Measurements from ENCODE around the gene PRR23E. TPM values are rescaled to one million over a fixed set of nuclear protein-coding genes. Genes with fewer than 3 reads are reported as not detected.
A peak's percentile ranks its signal among the peaks of the same experiment; 100 is the strongest.

Gene PRR23E
- total and polyA plus RNA-seq, 4 donors: not detected

- Histone ChIP-seq H3K4me1 (ENCODE audit: control insufficient read depth in 5 of 5, insufficient read depth in 5 of 5, low read length in 5 of 5) (peaks cover 0 to 4% (median 0%) of the 10 kb centered on the region in 5 donors), H3K4me3 (no peak overlapping the region)
These were observed 35.9 kb downstream of the PRR23E start for GRCh38 chr3:127228866-127229265.

GRCh38 chr3:127233371-127233770 is 40.4 kb downstream of the PRR23E start:
- peaks cover 0 to 1% (median 0%) of the 10 kb centered on the region in 5 donors for H3K4me1 ChIP-seq (ENCODE audit: control insufficient read depth in 5 of 5, insufficient read depth in 5 of 5, low read length in 5 of 5)
- TF ChIP-seq CTCF (IDR thresholded peaks at IDR 0.05; ENCODE audit: control extremely low read depth, extremely low read depth): no peak
- H3K36me3 ChIP-seq (ENCODE audit: control insufficient read depth in 4 of 4, insufficient read depth in 4 of 4, low read length in 4 of 4): no peaks in the 10 kb centered on the region
- peak in 2 of 3 donors; percentile 30 to 43 for DNase-seq
- no peaks in the 10 kb centered on the region for H3K27me3 ChIP-seq (ENCODE audit: control insufficient read depth in 3 of 3, insufficient read depth in 3 of 3, low read length in 2 of 3)
- H3K9ac ChIP-seq (ENCODE audit: insufficient read depth in 1 of 2, low read length in 2 of 2): no peak overlapping the region
- H3K9me3 ChIP-seq (ENCODE audit: control insufficient read depth in 4 of 4, insufficient read depth in 3 of 4, low read length in 3 of 4): peaks cover 0 to 8% (median under 1%) of the 10 kb centered on the region in 4 donors
- H3K27ac ChIP-seq (ENCODE audit: low read depth in 1 of 2, low read length in 1 of 2): no peak overlapping the region
- ATAC-seq (ENCODE audit: insufficient read depth, low FRiP score): no peak
- 35% methylated on average over 3 of the region's 3 CpGs for WGBS, 2 donors
- no peak overlapping the region for H3K4me3 ChIP-seq

More at GRCh38 chr3:127228866-127229265, 35.9 kb downstream of the PRR23E start:
- DNase-seq (no peak), ATAC-seq (ENCODE audit: insufficient read depth, low FRiP score) (no peak)
- TF ChIP-seq CTCF (IDR thresholded peaks at IDR 0.05; ENCODE audit: control extremely low read depth, extremely low read depth): no peak
- 80 to 85% methylated on average over 2 of the region's 2 CpGs for WGBS, 2 donors
- Histone ChIP-seq H3K36me3 (ENCODE audit: control insufficient read depth in 4 of 4, insufficient read depth in 4 of 4, low read length in 4 of 4) (no peaks in the 10 kb centered on the region), H3K27ac (ENCODE audit: low read depth in 1 of 2, low read length in 1 of 2) (no peak overlapping the region), H3K9ac (ENCODE audit: insufficient read depth in 1 of 2, low read length in 2 of 2) (no peak overlapping the region), H3K9me3 (ENCODE audit: control insufficient read depth in 4 of 4, insufficient read depth in 3 of 4, low read length in 3 of 4) (peaks cover 0 to 17% (median under 1%) of the 10 kb centered on the region in 4 donors), H3K27me3 (ENCODE audit: control insufficient read depth in 3 of 3, insufficient read depth in 3 of 3, low read length in 2 of 3) (no peaks in the 10 kb centered on the region)

GRCh38 chr3:127234778-127235177 is 41.8 kb downstream of the PRR23E start:
- no peak for ATAC-seq (ENCODE audit: insufficient read depth, low FRiP score)
- TF ChIP-seq CTCF (IDR thresholded peaks at IDR 0.05; ENCODE audit: control extremely low read depth, extremely low read depth): no peak
- no peak overlapping the region for H3K4me3 ChIP-seq

GRCh38 chr3:127235706-127236105 is 42.8 kb downstream of the PRR23E start:
- peaks cover 0 to 1% (median 0%) of the 10 kb centered on the region in 5 donors for H3K4me1 ChIP-seq (ENCODE audit: control insufficient read depth in 5 of 5, insufficient read depth in 5 of 5, low read length in 5 of 5)
- no peak overlapping the region for H3K4me3 ChIP-seq
- no peak for TF ChIP-seq CTCF (IDR thresholded peaks at IDR 0.05; ENCODE audit: control extremely low read depth, extremely low read depth)
- no peak for ATAC-seq (ENCODE audit: insufficient read depth, low FRiP score)
- WGBS, 2 donors: 77 to 82% methylated on average over 3 of the region's 3 CpGs
- no peak overlapping the region for H3K27ac ChIP-seq (ENCODE audit: low read depth in 1 of 2, low read length in 1 of 2)
- H3K9me3 ChIP-seq (ENCODE audit: control insufficient read depth in 4 of 4, insufficient read depth in 3 of 4, low read length in 3 of 4): peaks cover 0 to 3% (median 0%) of the 10 kb centered on the region in 4 donors
- no peak for DNase-seq
- H3K9ac ChIP-seq (ENCODE audit: insufficient read depth in 1 of 2, low read length in 2 of 2): no peak overlapping the region
- H3K36me3 ChIP-seq (ENCODE audit: control insufficient read depth in 4 of 4, insufficient read depth in 4 of 4, low read length in 4 of 4): no peaks in the 10 kb centered on the region
- no peaks in the 10 kb centered on the region for H3K27me3 ChIP-seq (ENCODE audit: control insufficient read depth in 3 of 3, insufficient read depth in 3 of 3, low read length in 2 of 3)

More at GRCh38 chr3:127234778-127235177, 41.8 kb downstream of the PRR23E start:
- no peaks in the 10 kb centered on the region for H3K27me3 ChIP-seq (ENCODE audit: control insufficient read depth in 3 of 3, insufficient read depth in 3 of 3, low read length in 2 of 3)
- peaks cover 0 to 1% (median 0%) of the 10 kb centered on the region in 5 donors for H3K4me1 ChIP-seq (ENCODE audit: control insufficient read depth in 5 of 5, insufficient read depth in 5 of 5, low read length in 5 of 5)
- H3K9ac ChIP-seq (ENCODE audit: insufficient read depth in 1 of 2, low read length in 2 of 2): no peak overlapping the region
- H3K36me3 ChIP-seq (ENCODE audit: control insufficient read depth in 4 of 4, insufficient read depth in 4 of 4, low read length in 4 of 4): no peaks in the 10 kb centered on the region
- DNase-seq: no peak
- H3K27ac ChIP-seq (ENCODE audit: low read depth in 1 of 2, low read length in 1 of 2): no peak overlapping the region
- H3K9me3 ChIP-seq (ENCODE audit: control insufficient read depth in 4 of 4, insufficient read depth in 3 of 4, low read length in 3 of 4): peaks cover 0 to 6% (median under 1%) of the 10 kb centered on the region in 4 donors
